GM19035 (cell line): Measurements from ENCODE around the gene TICAM2.

Experiments used
- ATAC-seq: cut with Tn5 transposase; IDR thresholded peaks from one replicate; pipeline ENCODE4 v1.9.1; 2021; ENCODE audit not compliant: unreplicated experiment

Gene TICAM2

GRCh38 chr5:115611873-115612272 lies 9.6 kb upstream of the TICAM2 start:
- ATAC-seq = no peak

- no peak for ATAC-seq
Observed at GRCh38 chr5:115607935-115608334, 5.7 kb upstream of the TICAM2 start.

DNA sequence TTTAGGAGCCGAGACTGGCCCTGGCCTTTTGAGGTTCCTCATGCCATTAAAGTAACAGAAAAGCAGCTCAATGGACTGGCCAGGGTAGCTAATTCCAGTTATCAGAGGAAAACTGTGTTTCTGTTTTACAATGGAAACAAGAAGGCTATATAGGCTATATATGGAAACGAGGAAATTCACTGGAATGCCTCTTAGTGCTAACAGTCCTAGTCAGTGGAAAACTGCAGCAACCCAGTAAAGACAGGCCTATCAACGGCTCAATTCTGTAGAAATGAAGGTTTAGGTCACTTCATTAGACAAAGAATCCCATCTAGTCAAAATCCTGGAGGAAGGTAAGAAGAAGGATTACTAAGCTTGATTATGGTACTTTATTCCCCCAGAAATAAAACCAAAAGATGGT lies 3.2 kb upstream of the TICAM2 start:
- no peak for ATAC-seq

GRCh38 chr5:115602591-115603125 lies 379 bp upstream of the TICAM2 start:
- ATAC-seq = peak; percentile 9

GRCh38 chr5:115600766-115601165 lies 1.5 kb downstream of the TICAM2 start:
- ATAC-seq = no peak

DNA sequence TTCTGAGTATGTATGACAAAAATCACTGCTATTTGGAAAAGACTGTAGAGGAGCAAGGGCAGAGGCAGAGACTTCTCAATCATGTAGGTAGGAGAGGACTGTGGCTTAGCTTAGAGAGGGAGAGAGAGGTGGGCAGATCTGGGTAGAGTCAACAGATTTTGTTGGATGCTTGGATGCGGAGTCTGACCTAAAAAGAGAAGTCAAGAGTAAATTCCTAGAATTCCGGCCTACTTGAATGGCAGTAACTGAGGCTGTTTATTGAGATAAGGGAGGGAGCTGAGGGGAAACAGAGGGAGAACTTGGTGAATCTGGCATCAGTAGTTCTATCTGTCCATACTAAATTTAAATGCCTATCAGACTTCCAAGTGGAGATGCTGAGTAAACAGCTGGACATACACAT lies 2.4 kb downstream of the TICAM2 start:
- ATAC-seq = no peak

GRCh38 chr5:115599502-115599901 lies 2.8 kb downstream of the TICAM2 start:
- ATAC-seq = no peak

GRCh38 chr5:115594128-115595047 lies 7.9 kb downstream of the TICAM2 start:
- ATAC-seq = no peak

- no peak for ATAC-seq
Observed at GRCh38 chr5:115589043-115589442, 13.2 kb downstream of the TICAM2 start.

DNA sequence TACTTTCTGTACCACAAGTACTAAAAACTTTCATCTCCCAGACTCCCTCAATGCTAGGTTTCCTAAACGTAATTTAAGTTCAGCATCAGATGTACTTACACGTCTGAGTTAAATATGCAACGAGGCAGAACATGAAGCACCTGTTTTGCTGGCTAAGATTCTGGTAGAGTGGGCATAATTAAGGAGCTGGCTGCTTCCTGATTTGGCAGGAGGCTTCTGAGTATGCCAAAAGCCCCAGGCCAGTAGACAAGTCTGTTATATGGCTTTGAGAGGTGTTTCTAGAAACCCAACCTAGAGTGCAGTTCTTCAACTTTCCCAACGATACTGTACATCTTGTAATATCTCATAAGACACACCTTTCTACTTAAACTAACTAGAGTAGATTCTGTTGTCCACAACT lies 13.6 kb downstream of the TICAM2 start:
- ATAC-seq = no peak

GRCh38 chr5:115586525-115587146 lies 15.6 kb downstream of the TICAM2 start:
- peak; percentile 42 for ATAC-seq

- no peak for ATAC-seq
Observed at GRCh38 chr5:115585265-115585664, 17.0 kb downstream of the TICAM2 start.

GRCh38 chr5:115584501-115584900 lies 17.8 kb downstream of the TICAM2 start:
- no peak for ATAC-seq

GRCh38 chr5:115583474-115583873 lies 18.8 kb downstream of the TICAM2 start:
- ATAC-seq = no peak

GRCh38 chr5:115580941-115581340 lies 21.3 kb downstream of the TICAM2 start:
- no peak for ATAC-seq

DNA sequence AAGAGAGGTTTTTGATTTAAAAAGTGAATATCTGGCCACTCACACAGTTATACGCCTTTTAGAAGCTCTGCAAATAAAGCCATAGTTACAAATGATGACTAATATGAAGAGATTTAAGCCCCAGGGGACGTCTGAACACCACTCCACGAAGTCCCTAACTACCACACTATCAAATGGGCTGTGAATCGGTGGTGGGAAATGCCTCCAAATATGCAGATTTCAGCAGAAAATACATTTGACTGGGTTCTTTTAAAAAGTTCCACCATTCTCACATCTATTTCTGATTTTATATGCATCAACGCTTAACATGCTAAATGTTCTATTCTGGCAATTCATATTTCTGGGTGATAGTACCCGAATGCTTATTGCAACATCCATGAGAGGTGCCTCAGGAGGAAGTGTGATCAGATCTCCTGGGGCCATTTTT lies 22.5 kb downstream of the TICAM2 start:
- ATAC-seq = peak; percentile 55

GRCh38 chr5:115579216-115579615 lies 23.1 kb downstream of the TICAM2 start:
- ATAC-seq = no peak

DNA sequence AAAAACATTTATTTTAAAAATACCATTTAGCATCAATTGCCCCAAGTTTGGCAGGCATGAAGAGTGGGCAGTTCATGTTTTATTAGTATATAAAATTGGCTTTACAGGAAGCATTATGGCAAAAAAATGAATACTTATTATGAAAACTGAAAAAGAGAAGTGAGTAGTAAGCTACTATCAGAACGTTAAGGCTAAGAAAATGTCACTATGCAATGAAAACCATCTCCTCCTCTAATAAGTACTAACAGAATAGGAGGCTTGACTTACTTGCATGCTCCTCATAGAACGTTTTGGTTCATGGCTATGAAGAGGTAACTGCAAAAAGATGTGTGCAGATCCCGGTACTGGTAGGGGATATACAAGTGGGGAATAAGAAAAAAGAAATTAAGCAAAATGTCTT lies 23.6 kb downstream of the TICAM2 start:
- ATAC-seq = peak; percentile 58

GRCh38 chr5:115577741-115578140 lies 24.5 kb downstream of the TICAM2 start:
- no peak for ATAC-seq

DNA sequence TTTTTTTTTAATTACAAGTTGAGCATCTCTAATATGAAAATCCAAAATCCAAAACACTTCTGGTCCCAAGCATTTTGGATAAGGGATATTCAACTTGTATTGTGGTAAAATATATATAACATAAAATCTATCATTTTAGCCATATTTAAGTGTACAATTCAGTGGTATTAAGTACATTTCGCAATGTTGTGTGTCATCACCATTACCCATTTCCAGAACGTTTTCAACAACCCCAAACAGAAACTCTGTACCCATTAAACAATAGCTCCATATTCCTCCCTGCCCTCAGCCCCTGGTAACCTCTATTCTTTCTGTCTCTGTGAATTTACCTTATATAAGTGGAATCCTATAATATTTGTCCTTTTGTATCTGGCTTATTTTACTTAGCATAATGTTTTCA lies 24.9 kb downstream of the TICAM2 start:
- ATAC-seq = no peak

- ATAC-seq = no peak
Observed at GRCh38 chr5:115575167-115576070, 26.9 kb downstream of the TICAM2 start.
